MCF 10A (cell line): ENCODE results near the gene SEMA5A. TPM values are rescaled to one million over a fixed set of nuclear protein-coding genes. Genes with fewer than 3 reads are reported as not detected.

ENCODE experiments used
- BruUV-seq: library from RNA; stranded (reverse); fragments of 400-500 nt; replicated peaks from 2 replicates; lab custom pipeline; 2021; lab: Mats Ljungman, UMichigan
- CTCF ChIA-PET: fragments of 300-600 bp; sonication (Branson Sonifier 250); formaldehyde crosslinking; extraction: SDS; loops from one replicate; lab custom pipeline; 2021; ENCODE audit warnings: antibody characterized with exemption, inconsistent platforms; lab: Yijun Ruan, JAX
- POLR2A ChIA-PET: fragments of 300-600, 350-650 bp; sonication (Branson Sonifier 250); formaldehyde crosslinking; extraction: SDS; loops from one replicate; lab custom pipeline; 2020; ENCODE audit warnings: antibody characterized with exemption, inconsistent platforms; lab: Yijun Ruan, JAX
- DNase-seq: peaks from one replicate; pipeline ENCODE4 v3.0.0-alpha.2; 2018; ENCODE audit not compliant: unreplicated experiment
- H3K27ac Mint-ChIP-seq: one replicate; pipeline ENCODE4 v1.8.0; 2022; ENCODE audit warnings: mild to moderate bottlenecking, low read depth, mixed read lengths; ENCODE audit not compliant: unreplicated experiment
- H3K27me3 Mint-ChIP-seq: one replicate; pipeline ENCODE4 v1.8.0; 2022; ENCODE audit warnings: mixed read lengths; ENCODE audit not compliant: insufficient read depth, unreplicated experiment
- H3K36me3 Mint-ChIP-seq: one replicate; pipeline ENCODE4 v1.8.0; 2022; ENCODE audit warnings: mild to moderate bottlenecking, moderate library complexity, mixed read lengths; ENCODE audit not compliant: insufficient read depth, unreplicated experiment
- H3K4me1 Mint-ChIP-seq: one replicate; pipeline ENCODE4 v1.8.0; 2022; ENCODE audit warnings: mixed read lengths; ENCODE audit not compliant: insufficient read depth, unreplicated experiment
- H3K4me3 Mint-ChIP-seq: one replicate; pipeline ENCODE4 v1.8.0; 2022; ENCODE audit warnings: mild to moderate bottlenecking, moderate library complexity, mixed read lengths; ENCODE audit not compliant: unreplicated experiment
- H3K9me3 Mint-ChIP-seq: one replicate; pipeline ENCODE4 v1.8.0; 2022; ENCODE audit warnings: mixed read lengths; ENCODE audit not compliant: unreplicated experiment
- intact Hi-C: fragments of 100-400 bp; cut with micrococcal nuclease; formaldehyde crosslinking; loops from 2 replicates; pipeline ENCODE4 v1.14.1; 2022
- total RNA-seq: library from RNA; stranded (reverse); gene quantifications from 2 replicates; pipeline ENCODE4 v1.2.3, GENCODE V29; 2022
- TF ChIP-seq, protein P1 (sequence below): fragments of 200-600 bp; IDR thresholded peaks from one replicate; pipeline ENCODE4 v1.8.0; 2022; ENCODE audit warnings: antibody characterized with exemption, mild to moderate bottlenecking; ENCODE audit not compliant: unreplicated experiment

SEMA5A gene
- total RNA-seq, 1 experiment from 2014 or later, result 1.2 TPM

DNA sequence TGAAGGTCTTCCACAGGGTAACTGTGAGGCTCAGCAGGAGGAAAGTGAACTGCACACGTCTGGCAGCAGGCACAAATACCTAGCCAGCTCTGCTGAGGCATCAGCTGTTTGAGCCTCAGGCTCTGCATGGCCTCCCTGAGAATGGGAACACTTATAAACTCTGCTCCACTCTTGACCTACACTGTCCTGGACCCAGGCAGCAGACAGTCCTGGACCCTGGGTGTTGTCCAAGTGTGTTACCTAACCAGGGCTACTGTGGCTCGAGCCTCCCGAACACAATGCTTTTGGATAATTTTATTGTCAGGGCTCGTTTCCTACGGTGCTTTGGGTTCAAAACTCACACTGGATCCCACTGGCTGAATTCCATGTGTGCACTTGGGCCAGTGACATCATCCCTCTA lies 497.9 kb downstream of the SEMA5A start:
- H3K36me3 Mint-ChIP-seq, result no peaks in the 10 kb centered on the region
- H3K4me1 Mint-ChIP-seq, result peaks cover 7% of the 10 kb centered on the region
- BruUV-seq, result no TSS peak
- ChIA-PET CTCF (no interaction called here), POLR2A (no interaction called here)
- DNase-seq, result no peak
- no peaks in the 10 kb centered on the region for H3K9me3 Mint-ChIP-seq
- H3K27me3 Mint-ChIP-seq, result no peaks in the 10 kb centered on the region
- no peak overlapping the region for H3K27ac Mint-ChIP-seq
- TF ChIP-seq, protein P1, sequence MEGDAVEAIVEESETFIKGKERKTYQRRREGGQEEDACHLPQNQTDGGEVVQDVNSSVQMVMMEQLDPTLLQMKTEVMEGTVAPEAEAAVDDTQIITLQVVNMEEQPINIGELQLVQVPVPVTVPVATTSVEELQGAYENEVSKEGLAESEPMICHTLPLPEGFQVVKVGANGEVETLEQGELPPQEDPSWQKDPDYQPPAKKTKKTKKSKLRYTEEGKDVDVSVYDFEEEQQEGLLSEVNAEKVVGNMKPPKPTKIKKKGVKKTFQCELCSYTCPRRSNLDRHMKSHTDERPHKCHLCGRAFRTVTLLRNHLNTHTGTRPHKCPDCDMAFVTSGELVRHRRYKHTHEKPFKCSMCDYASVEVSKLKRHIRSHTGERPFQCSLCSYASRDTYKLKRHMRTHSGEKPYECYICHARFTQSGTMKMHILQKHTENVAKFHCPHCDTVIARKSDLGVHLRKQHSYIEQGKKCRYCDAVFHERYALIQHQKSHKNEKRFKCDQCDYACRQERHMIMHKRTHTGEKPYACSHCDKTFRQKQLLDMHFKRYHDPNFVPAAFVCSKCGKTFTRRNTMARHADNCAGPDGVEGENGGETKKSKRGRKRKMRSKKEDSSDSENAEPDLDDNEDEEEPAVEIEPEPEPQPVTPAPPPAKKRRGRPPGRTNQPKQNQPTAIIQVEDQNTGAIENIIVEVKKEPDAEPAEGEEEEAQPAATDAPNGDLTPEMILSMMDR, result no peak
- H3K4me3 Mint-ChIP-seq, result no peak overlapping the region
- intact Hi-C loops, result no loop called here

GRCh38 chr5:9046756-9047481 lies 499.0 kb downstream of the SEMA5A start:
- CTCF ChIA-PET, result interaction anchor here (1.0 kb wide), 1 partner anchor 14 kb away, joined by 3 read pairs; no protein-coding TSS in a partner anchor
- DNase-seq, result peak; percentile 74
- H3K36me3 Mint-ChIP-seq, result no peaks in the 10 kb centered on the region
- BruUV-seq, result no TSS peak
- POLR2A ChIA-PET, result no interaction called here
- intact Hi-C loops, result no loop called here
- peaks cover 7% of the 10 kb centered on the region for H3K4me1 Mint-ChIP-seq
- H3K9me3 Mint-ChIP-seq, result no peaks in the 10 kb centered on the region
- H3K4me3 Mint-ChIP-seq, result no peak overlapping the region
- TF ChIP-seq, protein P1, result no peak
- no peaks in the 10 kb centered on the region for H3K27me3 Mint-ChIP-seq
- peak overlapping the region; percentile 2 for H3K27ac Mint-ChIP-seq

- H3K9me3 Mint-ChIP-seq, result no peaks in the 10 kb centered on the region
- H3K27ac Mint-ChIP-seq, result no peak overlapping the region
- TF ChIP-seq, protein P1, result no peak
- ChIA-PET CTCF (interaction anchor here (0.8 to 1.0 kb wide), 2 partner anchors 13 to 33 kb away, joined by 3 read pairs; no protein-coding TSS in a partner anchor), POLR2A (no interaction called here)
- no peaks in the 10 kb centered on the region for H3K36me3 Mint-ChIP-seq
- peaks cover 7% of the 10 kb centered on the region for H3K4me1 Mint-ChIP-seq
- H3K4me3 Mint-ChIP-seq, result no peak overlapping the region
- intact Hi-C loops, result no loop called here
- H3K27me3 Mint-ChIP-seq, result no peaks in the 10 kb centered on the region
- no TSS peak for BruUV-seq
- no peak for DNase-seq
Observed at GRCh38 chr5:9045946-9046345, 499.9 kb downstream of the SEMA5A start.

DNA sequence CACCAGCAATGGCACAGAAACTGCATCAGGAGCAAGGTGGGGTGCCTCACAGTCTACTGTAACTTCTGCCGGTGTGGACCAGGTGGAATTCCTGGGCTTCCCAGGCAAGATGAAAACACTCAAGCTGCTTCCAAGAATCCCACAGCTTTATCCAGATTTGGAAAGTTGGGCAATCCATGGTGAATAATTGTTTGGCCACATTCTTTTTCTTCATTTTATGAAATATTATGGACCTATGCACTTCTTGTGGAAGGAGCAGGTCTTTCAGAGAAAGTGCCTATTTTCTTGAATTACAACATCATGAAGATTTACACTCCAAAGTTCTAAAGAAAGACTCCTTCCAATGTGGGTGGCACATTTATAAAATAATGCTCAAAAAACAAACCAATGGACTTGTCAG lies 503.6 kb downstream of the SEMA5A start:
- H3K27ac Mint-ChIP-seq, result no peak overlapping the region
- H3K4me3 Mint-ChIP-seq, result no peak overlapping the region
- intact Hi-C loops, result no loop called here
- peaks cover 7% of the 10 kb centered on the region for H3K4me1 Mint-ChIP-seq
- TF ChIP-seq, protein P1, result no peak
- H3K36me3 Mint-ChIP-seq, result no peaks in the 10 kb centered on the region
- CTCF ChIA-PET, result no interaction called here
- no peaks in the 10 kb centered on the region for H3K27me3 Mint-ChIP-seq
- DNase-seq, result no peak
- H3K9me3 Mint-ChIP-seq, result no peaks in the 10 kb centered on the region
- no TSS peak for BruUV-seq
- POLR2A ChIA-PET, result no interaction called here
